Adrenal gland (tissue), 12 donors: ENCODE results near the gene FNDC3B. TPM values are rescaled to one million over a fixed set of nuclear protein-coding genes. Genes with fewer than 3 reads are reported as not detected.

ENCODE experiments used
- DNase-seq, 7 donors: peaks; one replicate each; pipeline ENCODE4 v3.0.0-alpha.2; 2019 to 2020
- H3K27ac ChIP-seq, 5 donors: fragments of 200-600 bp; sonication (generic) in 4 of 5; 1 replicate in 3 of 5; 2 replicates in 2 of 5; pipeline versions ENCODE4 v1.5.1 to v1.8.0; 2016 to 2020; ENCODE audit warnings: mild to moderate bottlenecking in 1 of 5
- H3K27me3 ChIP-seq: fragments of 200-600 bp; 2 replicates; pipeline ENCODE4 v1.8.0; 2021
- H3K36me3 ChIP-seq, 2 donors: fragments of 200-600 bp; replicated peaks in 1 of 2; 1 replicate in 1 of 2; 2 replicates in 1 of 2; pipeline versions ENCODE4 v1.5.1 to v1.8.0; 2018 to 2022
- H3K4me1 ChIP-seq, 2 donors: fragments of 200-600 bp; replicated peaks in 1 of 2; 1 replicate in 1 of 2; 2 replicates in 1 of 2; pipeline versions ENCODE4 v1.5.1 to v1.8.0; 2018 to 2021
- H3K4me3 ChIP-seq, 4 donors: fragments of 200-600 bp; sonication (generic) in 3 of 4; one replicate each; pipeline ENCODE4 v1.5.1; 2016 to 2018
- H3K9me3 ChIP-seq, 3 donors: fragments of 200-600 bp; sonication (generic) in 1 of 3; replicated peaks in 1 of 3; 1 replicate in 2 of 3; 2 replicates in 1 of 3; pipeline versions ENCODE4 v1.5.1 to v1.8.0; 2016 to 2021
- POLR2A ChIP-seq, 2 donors: fragments of 450-650 bp; IDR thresholded peaks; one replicate each; pipeline ENCODE4 v1.6.1; 2017; ENCODE audit warnings: antibody characterized with exemption in 2 of 2, mild to moderate bottlenecking in 2 of 2, moderate library complexity in 1 of 2
- WGBS, 4 donors: extraction: QIAGEN DNeasy Blood & Tissue Kit in 2 of 4; methylation state at CpG; one replicate each; pipeline versions ENCODE4 v1.1.5 to v1.1.7; 2013 to 2017; 5-methylcytosine and 5-hydroxymethylcytosine counted together
- intact Hi-C, 2 donors: fragments of 100-400 bp; cut with DNase I; formaldehyde crosslinking; loops; one replicate each; pipeline versions ENCODE4 v1.14.1 to v1.15.0; 2022 to 2023
- polyA plus RNA-seq, 3 donors: library from polyadenylated mRNA; stranded (reverse); fragments of 200-250 nt in 2 of 3; fragments of 350-450 nt in 1 of 3; fragmentation: Illumina TruSeq in 1 of 3; extraction: RNeasy Lipid Tissue Mini Kit (QIAGEN cat#74804) in 1 of 3; gene quantifications; one replicate each; pipeline ENCODE4 v1.2.3, GENCODE V29; 2013 to 2014
- total RNA-seq, 9 donors: library from RNA; depleted of rRNA in 4 of 9; stranded (reverse); fragments of >200 nt in 4 of 9; fragments of 120-200 nt in 1 of 9; fragmentation: NEBNext Ultra II Directional in 1 of 9; extraction: Animal tissue kit (Norgen Biotek cat#: 25700) in 1 of 9; gene quantifications; one replicate each; pipeline versions ENCODE4 v1.1.0 to v1.2.4, GENCODE V29; 2013 to 2023
- TF ChIP-seq, protein P1 (sequence below), 6 experiments: fragments of 450-650 bp in 4 of 6; fragments of 200-600 bp in 2 of 6; sonication (generic) in 1 of 6; IDR thresholded peaks; 1 replicate in 5 of 6; 2 replicates in 1 of 6; pipeline versions ENCODE4 v1.5.1 to v1.8.0; 2016 to 2021; ENCODE audit warnings: antibody characterized with exemption in 6 of 6, mild to moderate bottlenecking in 2 of 6, moderate library complexity in 1 of 6
- donor health status: healthy with polysubstance abuse.
- donor health status: Bipolar disorder and iron deficiency.
- donor health status: DM: yes; HTN: yes; CAD: no.
- donor health status: DM: no; HTN: no; CAD: no.
- donor health status: DM: no; HTN: no; CAD: no.
- donor health status: DM: yes; HTN: yes; CAD: no.

The FNDC3B gene
- total and polyA plus RNA-seq, 12 donors: 9.9 to 228 (median 105) TPM

DNA sequence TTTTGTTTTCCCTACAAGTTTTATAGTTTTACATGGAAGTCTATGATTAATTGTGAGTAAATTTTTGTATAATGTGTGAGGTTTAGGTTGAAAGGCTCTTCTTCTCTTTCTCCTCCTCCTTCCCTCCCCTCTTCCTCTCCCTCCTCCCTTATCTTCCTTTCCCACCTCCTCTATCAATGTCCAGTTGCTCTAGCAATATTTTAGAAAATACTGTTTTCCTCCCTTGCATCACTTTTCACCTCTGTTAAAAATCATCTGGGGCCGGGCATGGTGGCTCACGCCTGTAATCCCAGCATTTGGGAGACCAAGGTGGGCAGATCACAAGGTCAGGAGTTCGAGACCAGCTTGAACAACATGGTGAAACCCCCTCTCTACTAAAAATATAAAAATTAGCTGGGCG is 119.4 kb downstream of the FNDC3B start:
- intact Hi-C loops: no loop called here
- 95 to 99% (median 97%) methylated on average over 4 of the region's 4 CpGs for WGBS, 4 donors
- TF ChIP-seq, protein P1, sequence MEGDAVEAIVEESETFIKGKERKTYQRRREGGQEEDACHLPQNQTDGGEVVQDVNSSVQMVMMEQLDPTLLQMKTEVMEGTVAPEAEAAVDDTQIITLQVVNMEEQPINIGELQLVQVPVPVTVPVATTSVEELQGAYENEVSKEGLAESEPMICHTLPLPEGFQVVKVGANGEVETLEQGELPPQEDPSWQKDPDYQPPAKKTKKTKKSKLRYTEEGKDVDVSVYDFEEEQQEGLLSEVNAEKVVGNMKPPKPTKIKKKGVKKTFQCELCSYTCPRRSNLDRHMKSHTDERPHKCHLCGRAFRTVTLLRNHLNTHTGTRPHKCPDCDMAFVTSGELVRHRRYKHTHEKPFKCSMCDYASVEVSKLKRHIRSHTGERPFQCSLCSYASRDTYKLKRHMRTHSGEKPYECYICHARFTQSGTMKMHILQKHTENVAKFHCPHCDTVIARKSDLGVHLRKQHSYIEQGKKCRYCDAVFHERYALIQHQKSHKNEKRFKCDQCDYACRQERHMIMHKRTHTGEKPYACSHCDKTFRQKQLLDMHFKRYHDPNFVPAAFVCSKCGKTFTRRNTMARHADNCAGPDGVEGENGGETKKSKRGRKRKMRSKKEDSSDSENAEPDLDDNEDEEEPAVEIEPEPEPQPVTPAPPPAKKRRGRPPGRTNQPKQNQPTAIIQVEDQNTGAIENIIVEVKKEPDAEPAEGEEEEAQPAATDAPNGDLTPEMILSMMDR (IDR thresholded peaks at IDR 0.05): no peak
- no peak for TF ChIP-seq POLR2A (IDR thresholded peaks at IDR 0.05)
- no peaks in the 10 kb centered on the region for H3K27me3 ChIP-seq
- no peak for DNase-seq
- no peak overlapping the region for H3K4me3 ChIP-seq
- H3K27ac ChIP-seq: peak overlapping the region in 1 of 5 donors; percentile 93
- no peaks in the 10 kb centered on the region for H3K36me3 ChIP-seq
- H3K4me1 ChIP-seq: peaks cover 25 to 62% of the 10 kb centered on the region in 2 donors
- H3K9me3 ChIP-seq: no peaks in the 10 kb centered on the region

DNA sequence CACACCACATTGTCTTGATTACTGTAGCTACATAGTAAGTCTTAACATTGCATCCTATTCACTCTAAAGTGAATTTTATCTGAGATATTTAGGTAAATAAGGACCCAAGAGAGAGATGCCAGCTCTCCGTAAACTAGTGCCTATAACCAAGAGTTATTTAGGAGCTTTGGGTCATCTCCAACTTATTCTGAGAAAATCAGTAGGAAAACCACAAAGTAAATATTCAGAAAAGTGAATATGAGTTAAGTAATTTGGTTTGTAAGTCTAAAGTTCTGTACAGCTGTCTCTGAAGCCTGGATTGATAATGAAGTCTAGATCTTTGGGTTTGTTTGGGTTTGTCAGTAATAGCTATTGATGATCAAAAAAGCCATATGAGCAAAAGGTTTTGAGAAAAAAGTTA is 120.0 kb downstream of the FNDC3B start:
- peaks cover 21 to 56% of the 10 kb centered on the region in 2 donors for H3K4me1 ChIP-seq
- no peak for DNase-seq

DNA sequence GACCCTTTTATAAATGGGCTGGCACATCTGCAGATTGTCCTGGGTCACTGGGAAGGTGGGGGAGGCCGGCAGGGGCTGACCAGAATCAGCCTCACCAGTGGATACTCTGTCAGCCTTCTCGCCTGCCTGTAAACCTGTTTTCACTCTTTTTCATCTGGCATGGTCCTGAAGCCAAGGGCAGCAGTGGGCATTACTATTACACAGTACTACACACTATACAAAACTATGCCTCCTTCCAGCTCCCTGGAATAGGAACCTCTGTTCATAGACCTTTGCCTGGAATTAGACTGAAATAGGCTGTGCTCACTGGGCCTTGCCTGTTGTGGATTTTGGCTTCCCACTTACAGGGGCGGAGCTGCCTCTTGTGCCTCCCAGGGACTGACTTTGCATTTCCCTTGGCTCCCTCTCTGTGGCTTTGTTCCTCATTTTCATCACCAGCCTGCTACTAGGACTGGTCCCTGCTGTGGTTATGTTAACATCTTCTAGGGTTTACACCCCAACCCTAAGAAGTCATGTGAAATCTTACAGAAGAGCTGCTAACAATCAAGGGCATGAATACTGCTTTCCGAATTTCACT is 120.7 kb downstream of the FNDC3B start:
- TF ChIP-seq, protein P1 (IDR thresholded peaks at IDR 0.05): no peak
- TF ChIP-seq POLR2A (IDR thresholded peaks at IDR 0.05): no peak
- DNase-seq: peak in 5 of 7 donors; percentile 40 to 76 (median 63)
- H3K9me3 ChIP-seq: no peaks in the 10 kb centered on the region
- intact Hi-C loops: no loop called here
- peak overlapping the region in 4 of 5 donors; percentile 3 to 59 (median 38) for H3K27ac ChIP-seq
- 49 to 54% (median 52%) methylated on average over 4 of the region's 4 CpGs for WGBS, 4 donors
- no peak overlapping the region for H3K4me3 ChIP-seq
- no peaks in the 10 kb centered on the region for H3K36me3 ChIP-seq
- H3K4me1 ChIP-seq: peaks cover 21 to 50% of the 10 kb centered on the region in 2 donors
- no peaks in the 10 kb centered on the region for H3K27me3 ChIP-seq

More for the DNA sequence above, 120.0 kb downstream of the FNDC3B start:
- WGBS, 4 donors: 69 to 91% (median 87%) methylated on average over 1 of the region's 1 CpG
- no peaks in the 10 kb centered on the region for H3K36me3 ChIP-seq
- H3K27me3 ChIP-seq: no peaks in the 10 kb centered on the region
- intact Hi-C loops: no loop called here
- no peak overlapping the region for H3K4me3 ChIP-seq
- TF ChIP-seq, protein P1 (IDR thresholded peaks at IDR 0.05): no peak
- no peak for TF ChIP-seq POLR2A (IDR thresholded peaks at IDR 0.05)
- no peaks in the 10 kb centered on the region for H3K9me3 ChIP-seq
- H3K27ac ChIP-seq: no peak overlapping the region

DNA sequence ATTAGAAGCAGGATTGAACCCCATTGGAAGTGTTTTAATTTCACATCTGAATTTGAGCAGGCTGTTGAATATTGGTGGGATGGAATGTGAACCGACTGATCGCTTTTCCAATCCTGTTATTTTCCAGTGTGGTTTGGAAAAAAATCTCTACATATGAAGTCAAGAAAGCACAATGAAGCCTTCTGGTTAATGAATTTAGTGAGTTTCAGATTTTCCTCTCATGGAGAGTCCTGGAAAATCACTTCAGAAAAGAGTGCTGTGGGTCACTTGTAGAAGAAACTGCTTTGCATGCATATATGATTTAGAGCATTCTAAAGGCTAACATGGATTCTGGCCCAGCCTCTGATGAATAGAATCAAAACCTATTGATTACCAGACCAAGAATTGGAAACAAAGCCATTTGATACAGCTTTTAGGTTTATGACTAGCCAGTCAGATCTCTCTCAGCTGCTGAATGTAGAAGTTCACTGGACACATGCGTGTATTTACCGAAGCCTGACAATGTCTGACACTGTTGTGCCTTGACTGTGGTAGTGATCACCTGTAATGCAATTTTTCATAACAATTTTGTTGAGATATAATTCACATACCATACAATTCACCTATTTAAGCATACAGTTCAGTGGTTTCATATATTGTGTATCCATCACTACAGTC is 121.9 kb downstream of the FNDC3B start:
- peaks cover 12 to 38% of the 10 kb centered on the region in 2 donors for H3K4me1 ChIP-seq
- 92 to 97% (median 95%) methylated on average over 4 of the region's 4 CpGs for WGBS, 4 donors
- no peak for TF ChIP-seq POLR2A (IDR thresholded peaks at IDR 0.05)
- TF ChIP-seq, protein P1 (IDR thresholded peaks at IDR 0.05): no peak
- H3K27ac ChIP-seq: no peak overlapping the region
- no peaks in the 10 kb centered on the region for H3K9me3 ChIP-seq
- intact Hi-C loops: no loop called here
- DNase-seq: no peak
- no peak overlapping the region for H3K4me3 ChIP-seq
- no peaks in the 10 kb centered on the region for H3K36me3 ChIP-seq
- no peaks in the 10 kb centered on the region for H3K27me3 ChIP-seq
